CD4-positive, alpha-beta T cell treated with Interleukin-12 subunit alpha and Interleukin-12 subunit beta, for 1 hour (primary cell): ENCODE measurements around the gene USP27X.
A peak's percentile ranks its signal among the peaks of the same experiment; 100 is the strongest.

ENCODE experiments used
- DNase-seq: peaks from one replicate; pipeline ENCODE4 v3.0.0-alpha.2; 2020

The USP27X gene

GRCh38 chrX:49878834-49879655 is at the start of gene USP27X:
TSS of gene USP27X (plus strand) at chrX:49879484. CDS start at chrX:49880308, 824 bp downstream.
- peak; percentile 87 for DNase-seq

- no peak for DNase-seq
Measured at GRCh38 chrX:49838374-49838773, 40.9 kb upstream of the USP27X start.

GRCh38 chrX:49840679-49841078 is 38.6 kb upstream of the USP27X start:
- DNase-seq, result peak; percentile 31

- DNase-seq, result no peak
Measured at GRCh38 chrX:49842621-49843020, 36.7 kb upstream of the USP27X start.

GRCh38 chrX:49844611-49845010 is 34.7 kb upstream of the USP27X start:
- DNase-seq, result no peak

GRCh38 chrX:49845701-49846403 is 33.4 kb upstream of the USP27X start:
- no peak for DNase-seq

- DNase-seq, result no peak
Measured at GRCh38 chrX:49846522-49846921, 32.8 kb upstream of the USP27X start.

GRCh38 chrX:49848275-49848674 is 31.0 kb upstream of the USP27X start:
- DNase-seq, result no peak

GRCh38 chrX:49850028-49850427 is 29.3 kb upstream of the USP27X start:
- DNase-seq, result no peak

GRCh38 chrX:49853661-49854060 is 25.6 kb upstream of the USP27X start:
- no peak for DNase-seq

- no peak for DNase-seq
Measured at GRCh38 chrX:49856819-49857218, 22.5 kb upstream of the USP27X start.

- no peak for DNase-seq
Measured at GRCh38 chrX:49858341-49858740, 20.9 kb upstream of the USP27X start.

GRCh38 chrX:49859491-49859890 is 19.8 kb upstream of the USP27X start:
- DNase-seq, result no peak

- no peak for DNase-seq
Measured at GRCh38 chrX:49860867-49861535, 18.3 kb upstream of the USP27X start.

GRCh38 chrX:49862093-49862492 is 17.2 kb upstream of the USP27X start:
- no peak for DNase-seq

GRCh38 chrX:49868739-49869138 is 10.5 kb upstream of the USP27X start:
- DNase-seq, result no peak

- peak; percentile 48 for DNase-seq
Measured at GRCh38 chrX:49876750-49877149, 2.5 kb upstream of the USP27X start.

GRCh38 chrX:49877397-49878101 is 1.7 kb upstream of the USP27X start:
- DNase-seq, result no peak

- no peak for DNase-seq
Measured at GRCh38 chrX:49878128-49878833, 1.0 kb upstream of the USP27X start.

- no peak for DNase-seq
Measured at GRCh38 chrX:49879656-49880277, 483 bp downstream of the USP27X start.

- DNase-seq, result no peak
Measured at GRCh38 chrX:49880668-49881067, 1.4 kb downstream of the USP27X start.

GRCh38 chrX:49884290-49884862 is 5.1 kb downstream of the USP27X start:
- peak; percentile 57 for DNase-seq
